Left lung (tissue), 10 donors: ENCODE data around the gene DNM2. TPM values are rescaled to one million over a fixed set of nuclear protein-coding genes. Genes with fewer than 3 reads are reported as not detected.
"Not testable (repeated sequence)": the region's sequence is repeated elsewhere in the genome, so short reads cannot be mapped to it uniquely, and the experiment has no call there.

Experiments
- ATAC-seq: fragments of 200-7000 bp; cut with Tn5 transposase; one replicate; pipeline ENCODE4 v1.9.1; 2020; ENCODE audit warnings: moderate library complexity
- DNase-seq, 4 donors: peaks; one replicate each; pipeline ENCODE4 v3.0.0-alpha.2; 2013 to 2020
- H3K27ac ChIP-seq, 2 donors: fragments of 200-600 bp; sonication (generic) in 1 of 2; one replicate each; pipeline versions ENCODE4 v1.5.0 to v1.8.0; 2020 to 2021
- H3K27me3 ChIP-seq, 2 donors: fragments of 200-600 bp; sonication (generic) in 1 of 2; one replicate each; pipeline versions ENCODE4 v1.5.0 to v1.8.0; 2020 to 2021
- H3K36me3 ChIP-seq, 2 donors: fragments of 200-600 bp; sonication (generic) in 1 of 2; one replicate each; pipeline versions ENCODE4 v1.5.0 to v1.8.0; 2020 to 2021
- H3K4me1 ChIP-seq, 2 donors: fragments of 200-600 bp; one replicate each; pipeline ENCODE4 v1.8.0; 2021
- H3K4me3 ChIP-seq, 2 donors: fragments of 200-600 bp; sonication (generic) in 1 of 2; one replicate each; pipeline versions ENCODE4 v1.5.0 to v1.8.0; 2020 to 2021; ENCODE audit warnings: mild to moderate bottlenecking in 1 of 2
- H3K9me3 ChIP-seq, 2 donors: fragments of 200-600 bp; sonication (generic) in 1 of 2; one replicate each; pipeline versions ENCODE4 v1.5.0 to v1.8.0; 2020 to 2021
- CTCF ChIP-seq, 2 donors: fragments of 200-600 bp; sonication (generic) in 1 of 2; IDR thresholded peaks; one replicate each; pipeline versions ENCODE4 v1.5.0 to v1.8.0; 2021; ENCODE audit warnings: antibody characterized with exemption in 2 of 2
- intact Hi-C, 2 donors: fragments of 100-400 bp; cut with DNase I; formaldehyde crosslinking; loops; one replicate each; pipeline versions ENCODE4 v1.11.2 to v1.14.2; 2022
- polyA plus RNA-seq, 6 donors: library from polyadenylated mRNA; unstranded; fragments of 120-200 nt; gene quantifications; one replicate each; pipeline ENCODE4 v1.2.1, GENCODE V29; 2013; ENCODE audit not compliant: insufficient read length in 6 of 6
- total RNA-seq, 2 donors: library from RNA; stranded (reverse); fragmentation: NEBNext Ultra II Directional; extraction: Animal tissue kit (Norgen Biotek cat#: 25700); gene quantifications; one replicate each; pipeline ENCODE4 v1.2.1, GENCODE V29; 2021
- donor health status: DM: no; HTN: yes; CAD: no.
- donor health status: DM: no; HTN: no; CAD: no.

DNM2 gene
- total and polyA plus RNA-seq, 8 donors = 88.4 to 268 (median 101) TPM

- H3K4me3 ChIP-seq = no peak overlapping the region
- no peaks in the 10 kb centered on the region for H3K27me3 ChIP-seq
- intact Hi-C loops = loop anchor here in 1 of 2 donors (10.0 kb wide), 1 partner anchor 90 kb away; no protein-coding TSS in a partner anchor
- ATAC-seq (peak; percentile 85), DNase-seq (peak; percentile 78 to 94 (median 86))
- H3K4me1 ChIP-seq = peaks cover 0 to 20% of the 10 kb centered on the region in 2 donors
- H3K9me3 ChIP-seq = no peaks in the 10 kb centered on the region
- TF ChIP-seq CTCF (IDR thresholded peaks at IDR 0.05) = peak; percentile 77 to 89
- no peak overlapping the region for H3K27ac ChIP-seq
- H3K36me3 ChIP-seq = peaks cover 0 to 10% of the 10 kb centered on the region in 2 donors
These were observed 146.6 kb downstream of the DNM2 start for GRCh38 chr19:10864538-10864899.

GRCh38 chr19:10866495-10866894 is 148.6 kb downstream of the DNM2 start:
- no peak overlapping the region for H3K4me3 ChIP-seq
- H3K36me3 ChIP-seq = peaks cover 0 to 6% of the 10 kb centered on the region in 2 donors
- intact Hi-C loops = loop anchor here in 1 of 2 donors (5.0 to 10.0 kb wide), 2 partner anchors 92 to 149 kb away; partner anchors contain the start of gene DNM2
- no peaks in the 10 kb centered on the region for H3K9me3 ChIP-seq
- peaks cover 0 to 24% of the 10 kb centered on the region in 2 donors for H3K4me1 ChIP-seq
- TF ChIP-seq CTCF (IDR thresholded peaks at IDR 0.05) = no peak
- H3K27ac ChIP-seq = no peak overlapping the region
- ATAC-seq (no peak), DNase-seq (no peak)
- no peaks in the 10 kb centered on the region for H3K27me3 ChIP-seq

- no peak overlapping the region for H3K4me3 ChIP-seq
- peaks cover 0 to 4% of the 10 kb centered on the region in 2 donors for H3K27me3 ChIP-seq
- ATAC-seq (no peak), DNase-seq (no peak)
- TF ChIP-seq CTCF (IDR thresholded peaks at IDR 0.05) = no peak
- no peak overlapping the region for H3K27ac ChIP-seq
- H3K9me3 ChIP-seq = no peaks in the 10 kb centered on the region
- H3K4me1 ChIP-seq = peaks cover 0 to 34% of the 10 kb centered on the region in 2 donors
- peaks cover 0 to 6% of the 10 kb centered on the region in 2 donors for H3K36me3 ChIP-seq
- intact Hi-C loops = loop anchor here in 1 of 2 donors (5.0 to 10.0 kb wide), 2 partner anchors 94 to 152 kb away; partner anchors contain the start of gene DNM2
These were observed 151.1 kb downstream of the DNM2 start for GRCh38 chr19:10868872-10869547.

GRCh38 chr19:10869872-10870311 is 152.0 kb downstream of the DNM2 start:
- intact Hi-C loops = loop anchor here in 1 of 2 donors (5.0 to 10.0 kb wide), 2 partner anchors 95 to 153 kb away; partner anchors contain the start of gene DNM2
- not testable (repeated sequence) for H3K4me3 ChIP-seq, H3K9me3 ChIP-seq, ATAC-seq, H3K27me3 ChIP-seq, H3K36me3 ChIP-seq, H3K27ac ChIP-seq
- DNase-seq = peak in 1 of 4 donors; percentile 83
- H3K4me1 ChIP-seq = peaks cover 0 to 30% of the 10 kb centered on the region in 2 donors

- no peak for TF ChIP-seq CTCF (IDR thresholded peaks at IDR 0.05)
- ATAC-seq (peak; percentile 1), DNase-seq (no peak)
- intact Hi-C loops = no loop called here
- Histone ChIP-seq H3K4me3 (peak overlapping the region; percentile 25 to 41), H3K27ac (peak overlapping the region; percentile 48 to 74), H3K27me3 (peaks cover 0 to 4% of the 10 kb centered on the region in 2 donors), H3K4me1 (peaks cover 0 to 30% of the 10 kb centered on the region in 2 donors), H3K36me3 (peaks cover 0 to 6% of the 10 kb centered on the region in 2 donors), H3K9me3 (no peaks in the 10 kb centered on the region)
These were observed 152.6 kb downstream of the DNM2 start for GRCh38 chr19:10870501-10870954.
